Dermis microvascular lymphatic vessel endothelial cell (primary cell): Measurements from ENCODE around the gene RGS8. TPM values are rescaled to one million over a fixed set of nuclear protein-coding genes. Genes with fewer than 3 reads are reported as not detected.

ENCODE experiments used
- DNase-seq, 2 donors: peaks; one replicate each; pipeline versions ENCODE4 v3.0.0 to v3.0.0-alpha.2; 2010; ENCODE audit warnings: low read depth in 2 of 2
- total RNA-seq: library from RNA; depleted of rRNA; stranded (reverse); fragments of >200 nt; gene quantifications from 2 replicates; pipeline ENCODE4 v1.2.1, GENCODE V29; 2014

The RGS8 gene
- total RNA-seq, 1 donor from 2014 or later: not detected

DNA sequence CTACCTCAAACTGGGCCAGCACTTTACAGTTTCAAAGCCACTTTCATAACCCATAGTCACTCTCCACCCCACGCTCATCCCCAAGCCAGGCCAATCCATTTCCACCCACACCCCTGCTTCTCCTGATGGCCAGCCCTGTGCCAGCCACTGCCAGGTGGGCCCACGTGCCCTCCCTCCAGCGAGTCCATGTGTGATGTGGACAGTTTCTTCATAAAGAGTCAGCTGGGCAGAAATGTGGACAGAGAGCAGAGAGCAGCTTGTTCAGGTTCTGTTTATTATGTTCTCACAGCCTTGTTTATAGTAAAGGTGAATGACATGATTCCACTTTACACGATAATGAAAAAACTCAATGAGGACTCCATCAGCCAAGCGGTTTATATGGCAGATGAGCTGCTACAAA is 42.8 kb downstream of the RGS8 start:
- DNase-seq: no peak

DNA sequence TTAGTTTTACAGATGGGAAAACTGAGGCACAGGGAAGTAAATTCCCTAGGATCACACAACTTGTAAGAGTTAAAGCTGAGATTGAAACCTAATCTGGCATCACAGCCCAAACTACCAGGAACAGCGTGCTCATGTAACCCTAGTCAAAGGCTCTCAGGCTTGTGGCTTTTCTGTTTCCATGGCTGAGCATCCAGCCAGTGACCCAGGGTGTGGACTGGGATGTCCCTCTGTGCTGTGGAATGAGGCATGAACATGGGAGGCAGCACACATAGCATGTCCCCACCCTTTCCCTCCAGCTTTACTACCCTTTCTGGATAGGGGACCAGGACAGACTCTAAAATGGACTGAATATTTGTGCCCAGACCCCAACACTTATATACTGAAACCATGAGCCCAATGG is 45.1 kb downstream of the RGS8 start:
- no peak for DNase-seq

DNA sequence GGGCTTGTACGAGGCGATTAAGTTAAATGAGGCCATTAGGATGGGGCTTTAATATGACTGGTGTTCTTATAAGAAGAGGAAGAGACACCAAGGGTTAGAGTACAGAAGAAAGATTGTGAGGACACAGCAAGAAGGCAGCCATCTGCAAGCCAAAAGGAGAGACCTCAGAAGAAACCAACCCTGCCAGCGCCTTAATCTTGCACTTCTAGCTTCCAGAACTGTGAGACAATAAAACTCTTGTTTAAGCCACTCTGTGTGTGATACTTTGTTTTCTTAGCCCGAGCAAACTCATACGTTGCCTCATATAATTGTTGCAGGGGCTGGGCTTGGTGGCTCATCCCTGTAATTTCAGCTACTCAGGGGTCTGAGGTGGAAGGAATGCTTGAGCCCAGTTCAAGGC is 46.6 kb downstream of the RGS8 start:
- DNase-seq: no peak

DNA sequence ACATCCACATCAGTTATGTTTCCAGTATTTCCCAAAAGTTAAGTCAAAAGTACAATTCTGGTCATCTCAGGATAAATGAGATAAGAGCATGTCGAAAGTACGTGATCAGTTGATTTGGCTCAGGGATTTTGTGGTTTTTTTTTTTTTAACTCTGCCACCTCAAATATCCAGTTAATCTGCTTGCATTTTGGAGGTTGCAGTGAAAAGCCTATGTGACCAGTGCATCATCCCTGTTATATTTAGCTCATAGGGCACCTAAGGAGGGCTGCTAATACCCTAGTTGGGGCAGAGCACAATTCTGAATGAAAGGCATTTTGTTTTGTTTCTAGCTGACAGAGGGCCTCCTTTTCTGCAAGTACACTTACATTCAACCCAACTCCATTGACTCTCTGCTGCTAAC is 48.5 kb downstream of the RGS8 start:
- no peak for DNase-seq

Other genes with a start within 250 kb of the RGS8 start
- not detected in 2 replicates for gene RGSL1, start 234.4 kb downstream of the RGS8 start, total RNA-seq
- gene RNASEL, start 95.3 kb downstream of the RGS8 start, total RNA-seq: 0.25 and 0.39 TPM in 2 replicates
- gene RGS16, start 80.2 kb downstream of the RGS8 start, total RNA-seq: 0.89 and 1.3 TPM in 2 replicates
- gene NPL, start 105.2 kb upstream of the RGS8 start, total RNA-seq: 2.3 and 4.0 TPM in 2 replicates
- 142 and 161 TPM in 2 replicates for gene DHX9, start 154.8 kb upstream of the RGS8 start, total RNA-seq